ENCODE data around the gene BLM. TPM values are rescaled to one million over a fixed set of nuclear protein-coding genes. Genes with fewer than 3 reads are reported as not detected.

The BLM gene
- polyA plus RNA-seq, 1 of the 3 experiments (the other 2 are of a cell fraction), result 2.7 TPM

DNA sequence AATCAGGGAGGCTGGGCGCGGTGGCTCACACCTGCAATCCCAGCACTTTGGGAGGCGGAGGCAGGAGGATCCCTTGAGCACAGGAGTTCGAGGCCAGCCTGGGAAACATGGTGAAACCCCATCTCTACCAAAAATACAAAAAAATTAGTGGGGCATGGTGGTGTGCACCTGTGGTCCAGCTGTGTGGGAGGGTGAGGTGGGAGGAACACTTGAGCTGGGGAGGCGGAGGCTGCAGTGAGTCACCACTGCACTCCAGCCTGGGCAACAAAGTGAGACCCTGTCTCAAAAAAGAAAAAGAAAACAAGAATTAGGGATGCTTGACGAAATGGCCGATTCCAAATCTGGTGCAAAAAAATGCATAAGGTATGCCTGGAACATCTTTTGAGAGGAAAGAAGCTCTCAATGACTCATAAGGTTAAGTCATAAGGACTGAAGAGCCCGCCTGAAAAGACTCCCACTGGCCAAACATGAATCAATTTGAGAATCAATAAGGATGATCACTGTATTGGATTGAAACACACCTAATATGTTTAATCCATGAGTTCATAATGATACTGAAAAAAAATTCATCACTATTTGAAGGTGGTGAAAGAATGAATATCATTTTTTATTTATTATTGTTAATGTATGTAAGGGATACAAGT is 27.7 kb downstream of the BLM start:
- POLR2A ChIA-PET, result no interaction called here
- CTCF ChIA-PET, result interaction anchor here (1.4 kb wide), 1 partner anchor 140 kb away, joined by 3 read pairs; no protein-coding TSS in a partner anchor
- WGBS (ENCODE audit: low lambda C conversion rate), result 98% methylated on average over 8 of the region's 8 CpGs

More for the DNA sequence above, 27.7 kb downstream of the BLM start:
- peaks cover 3% of the 10 kb centered on the region for H3K79me2 ChIP-seq (ENCODE audit: insufficient read depth)
- H3K27ac ChIP-seq (ENCODE audit: low read depth in 2 of 2, low read length in 1 of 2), result no peak overlapping the region
- no peak overlapping the region for H2AFZ ChIP-seq (ENCODE audit: low read depth)
- no peak overlapping the region for H3K9ac ChIP-seq
- no peak overlapping the region for H3K4me3 ChIP-seq (ENCODE audit: low read depth in 2 of 2, low read length in 1 of 2)
- H3K27me3 ChIP-seq (ENCODE audit: insufficient read depth), result no peaks in the 10 kb centered on the region
- 0 out of 4 replicates have a peak, but pooled peaks cover 0 to 2% of the 10 kb centered on the region in 2 experiments for H3K4me1 ChIP-seq (ENCODE audit: control insufficient read depth in 1 of 2, insufficient read depth in 2 of 2, low read depth in 1 of 2, low read length in 1 of 2)
- no peaks in the 10 kb centered on the region for H4K20me1 ChIP-seq (ENCODE audit: insufficient read depth)
- TF ChIP-seq RFX5 (IDR thresholded peaks at IDR 0.05; ENCODE audit: low read length) (no peak), RXRA (IDR thresholded peaks at IDR 0.05; ENCODE audit: borderline replicate concordance, low read depth) (no peak), FOXM1 (IDR thresholded peaks at IDR 0.05; ENCODE audit: low read depth) (no peak), TEAD4 (IDR thresholded peaks at IDR 0.05; ENCODE audit: borderline replicate concordance, insufficient read depth) (no peak), SMC3 (IDR thresholded peaks at IDR 0.05; ENCODE audit: low read depth, low read length) (no peak), TCF12 (IDR thresholded peaks at IDR 0.05) (no peak), YY1 (IDR thresholded peaks at IDR 0.05; ENCODE audit: low read depth) (no peak), NRF1 (IDR thresholded peaks at IDR 0.05; ENCODE audit: low read depth, low read length) (no peak), USF2 (IDR thresholded peaks at IDR 0.05; ENCODE audit: borderline replicate concordance, low read depth, low read length) (no peak), CHD2 (IDR thresholded peaks at IDR 0.05; ENCODE audit: low read length, partially characterized antibody) (no peak), POLR2AphosphoS5 (IDR thresholded peaks at IDR 0.05; ENCODE audit: low read depth, low read length) (no peak), PBX3 (IDR thresholded peaks at IDR 0.05) (no peak), RCOR1 (IDR thresholded peaks at IDR 0.05; ENCODE audit: low read length) (no peak), JUND (IDR thresholded peaks at IDR 0.05) (no peak), NFIC (IDR thresholded peaks at IDR 0.05; ENCODE audit: borderline replicate concordance) (no peak), EP300 (IDR thresholded peaks at IDR 0.05; ENCODE audit: borderline replicate concordance in 1 of 2, low read depth in 1 of 2, low read length in 1 of 2) (no peak), IRF3 (IDR thresholded peaks at IDR 0.05; ENCODE audit: low read depth, low read length) (no peak)
- TF ChIP-seq, protein P1, sequence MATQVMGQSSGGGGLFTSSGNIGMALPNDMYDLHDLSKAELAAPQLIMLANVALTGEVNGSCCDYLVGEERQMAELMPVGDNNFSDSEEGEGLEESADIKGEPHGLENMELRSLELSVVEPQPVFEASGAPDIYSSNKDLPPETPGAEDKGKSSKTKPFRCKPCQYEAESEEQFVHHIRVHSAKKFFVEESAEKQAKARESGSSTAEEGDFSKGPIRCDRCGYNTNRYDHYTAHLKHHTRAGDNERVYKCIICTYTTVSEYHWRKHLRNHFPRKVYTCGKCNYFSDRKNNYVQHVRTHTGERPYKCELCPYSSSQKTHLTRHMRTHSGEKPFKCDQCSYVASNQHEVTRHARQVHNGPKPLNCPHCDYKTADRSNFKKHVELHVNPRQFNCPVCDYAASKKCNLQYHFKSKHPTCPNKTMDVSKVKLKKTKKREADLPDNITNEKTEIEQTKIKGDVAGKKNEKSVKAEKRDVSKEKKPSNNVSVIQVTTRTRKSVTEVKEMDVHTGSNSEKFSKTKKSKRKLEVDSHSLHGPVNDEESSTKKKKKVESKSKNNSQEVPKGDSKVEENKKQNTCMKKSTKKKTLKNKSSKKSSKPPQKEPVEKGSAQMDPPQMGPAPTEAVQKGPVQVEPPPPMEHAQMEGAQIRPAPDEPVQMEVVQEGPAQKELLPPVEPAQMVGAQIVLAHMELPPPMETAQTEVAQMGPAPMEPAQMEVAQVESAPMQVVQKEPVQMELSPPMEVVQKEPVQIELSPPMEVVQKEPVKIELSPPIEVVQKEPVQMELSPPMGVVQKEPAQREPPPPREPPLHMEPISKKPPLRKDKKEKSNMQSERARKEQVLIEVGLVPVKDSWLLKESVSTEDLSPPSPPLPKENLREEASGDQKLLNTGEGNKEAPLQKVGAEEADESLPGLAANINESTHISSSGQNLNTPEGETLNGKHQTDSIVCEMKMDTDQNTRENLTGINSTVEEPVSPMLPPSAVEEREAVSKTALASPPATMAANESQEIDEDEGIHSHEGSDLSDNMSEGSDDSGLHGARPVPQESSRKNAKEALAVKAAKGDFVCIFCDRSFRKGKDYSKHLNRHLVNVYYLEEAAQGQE (IDR thresholded peaks at IDR 0.05; ENCODE audit: low read depth, low read length), result no peak
- no peak overlapping the region for H3K4me2 ChIP-seq
- H3K9me3 ChIP-seq, result no peaks in the 10 kb centered on the region
- H3F3A ChIP-seq (replicated peaks; ENCODE audit: insufficient read depth), result peaks cover 6% of the 10 kb centered on the region
- peaks cover 2 to 3% of the 10 kb centered on the region in 2 experiments for H3K36me3 ChIP-seq (replicated peaks in 1 of 2; ENCODE audit: control insufficient read depth in 1 of 2, insufficient read depth in 2 of 2, low read length in 1 of 2)
- DNase-seq, result no peak
- H3K9me2 ChIP-seq, result no peaks in the 10 kb centered on the region

All from SK-N-SH (cell line).